Sigmoid colon (tissue), 4 donors: Measurements from ENCODE around the gene NUDT3.
"Not testable (repeated sequence)": the region's sequence is repeated elsewhere in the genome, so short reads cannot be mapped to it uniquely, and the experiment has no call there.

Experiments used
- CTCF ChIP-seq, 4 experiments: fragments of 450-650 bp in 3 of 4; fragments of 200-600 bp in 1 of 4; IDR thresholded peaks; one replicate each; pipeline ENCODE4 v1.5.1; 2016 to 2019; ENCODE audit warnings: antibody characterized with exemption in 4 of 4, mild to moderate bottlenecking in 3 of 4, moderate library complexity in 2 of 4
- EP300 ChIP-seq, 4 donors: sonication (generic); formaldehyde crosslinking; IDR thresholded peaks; one replicate each; pipeline ENCODE4 v1.6.1; 2017; ENCODE audit warnings: antibody characterized with exemption in 4 of 4
- POLR2A ChIP-seq, 2 donors: fragments of 450-650 bp; IDR thresholded peaks; one replicate each; pipeline ENCODE4 v1.6.1; 2016; ENCODE audit warnings: antibody characterized with exemption in 2 of 2, mild to moderate bottlenecking in 2 of 2, moderate library complexity in 2 of 2
- POLR2AphosphoS5 ChIP-seq, 4 donors: sonication (generic); formaldehyde crosslinking; IDR thresholded peaks; one replicate each; pipeline ENCODE4 v1.6.1; 2017; ENCODE audit warnings: antibody characterized with exemption in 4 of 4

GRCh38 chr6:34365781-34366638, 26.5 kb downstream of the NUDT3 start:
- not testable (repeated sequence) for TF ChIP-seq CTCF, EP300, POLR2A, POLR2AphosphoS5 (IDR thresholded peaks at IDR 0.05)
